Hepatocyte (in vitro differentiated cells): ENCODE results near the gene DSCAML1. TPM values are rescaled to one million over a fixed set of nuclear protein-coding genes. Genes with fewer than 3 reads are reported as not detected.

Experiments used
- DNase-seq: peaks from one replicate; pipeline ENCODE4 v3.0.0-alpha.2; 2016; ENCODE audit warnings: low spot score
- H2AFZ ChIP-seq: fragments of 200-600 bp; sonication (generic); 2 replicates; pipeline ENCODE4 v1.6.0; 2016; ENCODE audit warnings: antibody characterized with exemption, mild to moderate bottlenecking
- H3K27ac ChIP-seq: fragments of 200-600 bp; sonication (generic); 2 replicates; pipeline ENCODE4 v1.5.1; 2016; ENCODE audit warnings: mild to moderate bottlenecking
- H3K27me3 ChIP-seq: fragments of 200-600 bp; sonication (generic); 2 replicates; pipeline ENCODE4 v1.6.1; 2016
- H3K36me3 ChIP-seq: fragments of 200-600 bp; sonication (generic); replicated peaks from 2 replicates; pipeline ENCODE4 v1.5.1; 2016; ENCODE audit warnings: low read depth; ENCODE audit not compliant: insufficient read depth
- H3K4me1 ChIP-seq: fragments of 200-600 bp; sonication (generic); 2 replicates; pipeline ENCODE4 v1.5.1; 2016; ENCODE audit warnings: mild to moderate bottlenecking, moderate library complexity; ENCODE audit not compliant: insufficient read depth
- H3K4me2 ChIP-seq: fragments of 200-600 bp; sonication (generic); 2 replicates; pipeline ENCODE4 v1.6.0; 2016
- H3K4me3 ChIP-seq: fragments of 200-600 bp; sonication (generic); 2 replicates; pipeline ENCODE4 v1.5.1; 2016; ENCODE audit warnings: mild to moderate bottlenecking
- H3K79me2 ChIP-seq: fragments of 200-600 bp; sonication (generic); 2 replicates; pipeline ENCODE4 v1.6.0; 2017; ENCODE audit warnings: mild to moderate bottlenecking
- H3K9me2 ChIP-seq: fragments of 200-600 bp; sonication (generic); replicated peaks from 2 replicates; pipeline ENCODE4 v1.6.0; 2017; ENCODE audit warnings: mild to moderate bottlenecking; ENCODE audit not compliant: insufficient read depth
- H3K9me3 ChIP-seq: fragments of 200-600 bp; sonication (generic); 2 replicates; pipeline ENCODE4 v1.5.1; 2016; ENCODE audit warnings: low read depth, mild to moderate bottlenecking
- H4K20me1 ChIP-seq: fragments of 200-600 bp; sonication (generic); 2 replicates; pipeline ENCODE4 v1.6.0; 2016; ENCODE audit warnings: mild to moderate bottlenecking; ENCODE audit not compliant: insufficient read depth, poor library complexity, severe bottlenecking
- CTCF ChIP-seq: fragments of 200-600 bp; sonication (generic); IDR thresholded peaks from 2 replicates; pipeline ENCODE4 v1.5.1; 2016; ENCODE audit warnings: antibody characterized with exemption, mild to moderate bottlenecking; ENCODE audit not compliant: poor library complexity
- EZH2 ChIP-seq: fragments of 200-600 bp; sonication (generic); IDR thresholded peaks from 2 replicates; pipeline ENCODE4 v1.6.1; 2016; ENCODE audit warnings: antibody characterized with exemption, mild to moderate bottlenecking, borderline replicate concordance
- EZH2phosphoT487 ChIP-seq: fragments of 200-600 bp; sonication (generic); IDR thresholded peaks from one replicate; pipeline ENCODE4 v1.6.1; 2018; ENCODE audit warnings: antibody characterized with exemption, mild to moderate bottlenecking, low read depth, moderate library complexity; ENCODE audit not compliant: unreplicated experiment, severe bottlenecking
- WGBS: methylation state at CpG from one replicate; pipeline ENCODE4 v1.1.6; 2016; ENCODE audit warnings: low lambda C conversion rate; ENCODE audit errors: missing lambda C conversion rate; 5-methylcytosine and 5-hydroxymethylcytosine counted together
- polyA plus RNA-seq: library from polyadenylated mRNA; unstranded; fragments of >200 nt; fragmentation: Nextera tagmentation; extraction: Ambion mirVana; gene quantifications from 2 replicates; pipeline ENCODE4 v1.2.1, GENCODE V29; 2016
- total RNA-seq: library from RNA; depleted of rRNA; stranded (reverse); fragments of >200 nt; gene quantifications from 2 replicates; pipeline ENCODE4 v1.2.3, GENCODE V29; 2014

Gene DSCAML1
- total and polyA plus RNA-seq, 2 experiments from 2014 or later = 0.46 to 2.6 TPM

GRCh38 chr11:117420143-117420485 lies 376.9 kb downstream of the DSCAML1 start:
- 95% methylated on average over 12 of the region's 12 CpGs for WGBS

GRCh38 chr11:117419482-117420142 lies 377.4 kb downstream of the DSCAML1 start:
- Histone ChIP-seq H3K36me3 (no peaks in the 10 kb centered on the region), H2AFZ (no peak overlapping the region), H3K27me3 (no peaks in the 10 kb centered on the region), H3K9me2 (no peaks in the 10 kb centered on the region), H3K27ac (peak overlapping the region; percentile 83), H3K4me1 (peaks cover 5% of the 10 kb centered on the region), H3K79me2 (no peaks in the 10 kb centered on the region), H3K4me3 (no peak overlapping the region), H4K20me1 (no peaks in the 10 kb centered on the region), H3K4me2 (no peak overlapping the region), H3K9me3 (no peaks in the 10 kb centered on the region)
- TF ChIP-seq EZH2 (no peak), CTCF (no peak), EZH2phosphoT487 (no peak)
- no peak for DNase-seq
- WGBS = 86% methylated on average over 12 of the region's 12 CpGs

More at GRCh38 chr11:117420143-117420485, 376.9 kb downstream of the DSCAML1 start:
- Histone ChIP-seq H3K4me3 (no peak overlapping the region), H4K20me1 (no peaks in the 10 kb centered on the region), H3K27me3 (no peaks in the 10 kb centered on the region), H3K79me2 (no peaks in the 10 kb centered on the region), H2AFZ (no peak overlapping the region), H3K4me1 (peaks cover 5% of the 10 kb centered on the region), H3K4me2 (no peak overlapping the region), H3K27ac (no peak overlapping the region), H3K36me3 (no peaks in the 10 kb centered on the region), H3K9me2 (no peaks in the 10 kb centered on the region), H3K9me3 (no peaks in the 10 kb centered on the region)
- DNase-seq = no peak
- TF ChIP-seq EZH2phosphoT487 (no peak), CTCF (no peak), EZH2 (no peak)

- Histone ChIP-seq H2AFZ (no peak overlapping the region), H3K4me1 (peaks cover 5% of the 10 kb centered on the region), H3K27me3 (no peaks in the 10 kb centered on the region), H3K9me2 (no peaks in the 10 kb centered on the region), H3K36me3 (no peaks in the 10 kb centered on the region), H3K4me2 (no peak overlapping the region), H4K20me1 (no peaks in the 10 kb centered on the region), H3K4me3 (no peak overlapping the region), H3K9me3 (no peaks in the 10 kb centered on the region), H3K27ac (peak overlapping the region; percentile 83), H3K79me2 (no peaks in the 10 kb centered on the region)
- WGBS = 83% methylated on average over 12 of the region's 12 CpGs
- TF ChIP-seq EZH2 (no peak), EZH2phosphoT487 (no peak), CTCF (no peak)
- peak; percentile 30 for DNase-seq
Observed at GRCh38 chr11:117418737-117419481, 378.1 kb downstream of the DSCAML1 start.
